Progenitor cell of endocrine pancreas (in vitro differentiated cells): ENCODE results near the gene TXN2. TPM values are rescaled to one million over a fixed set of nuclear protein-coding genes. Genes with fewer than 3 reads are reported as not detected.
"Not testable (repeated sequence)": the region's sequence is repeated elsewhere in the genome, so short reads cannot be mapped to it uniquely, and the experiment has no call there.

Experiments
- DNase-seq: peaks from one replicate; pipeline ENCODE4 v3.0.0; 2021; ENCODE audit warnings: low spot score; ENCODE audit not compliant: unreplicated experiment
- H3K27ac Mint-ChIP-seq: 2 replicates; pipeline ENCODE4 v1.8.0; 2021; ENCODE audit warnings: mild to moderate bottlenecking, moderate library complexity, mixed read lengths
- H3K27me3 Mint-ChIP-seq: 2 replicates; pipeline ENCODE4 v1.8.0; 2021; ENCODE audit warnings: mixed read lengths
- H3K36me3 Mint-ChIP-seq: 2 replicates; pipeline ENCODE4 v1.8.0; 2022; ENCODE audit warnings: mixed read lengths; ENCODE audit not compliant: insufficient read depth
- H3K4me1 Mint-ChIP-seq: 2 replicates; pipeline ENCODE4 v1.8.0; 2021; ENCODE audit warnings: low read depth, mixed read lengths
- H3K4me3 Mint-ChIP-seq: 2 replicates; pipeline ENCODE4 v1.8.0; 2021; ENCODE audit warnings: low read depth, mild to moderate bottlenecking, moderate library complexity, mixed read lengths
- H3K9me3 Mint-ChIP-seq: 2 replicates; pipeline ENCODE4 v1.8.0; 2021; ENCODE audit warnings: low read depth, mixed read lengths
- CTCF ChIP-seq: fragments of 200-600 bp; sonication (generic); IDR thresholded peaks from one replicate; pipeline ENCODE4 v1.5.0; 2021; ENCODE audit warnings: antibody characterized with exemption, mild to moderate bottlenecking; ENCODE audit not compliant: unreplicated experiment
- total RNA-seq: library from RNA; stranded (reverse); gene quantifications from 2 replicates; pipeline ENCODE4 v1.2.1, GENCODE V29; 2021

The TXN2 gene
- total RNA-seq, 1 donor from 2014 or later, result 59.6 TPM

DNA sequence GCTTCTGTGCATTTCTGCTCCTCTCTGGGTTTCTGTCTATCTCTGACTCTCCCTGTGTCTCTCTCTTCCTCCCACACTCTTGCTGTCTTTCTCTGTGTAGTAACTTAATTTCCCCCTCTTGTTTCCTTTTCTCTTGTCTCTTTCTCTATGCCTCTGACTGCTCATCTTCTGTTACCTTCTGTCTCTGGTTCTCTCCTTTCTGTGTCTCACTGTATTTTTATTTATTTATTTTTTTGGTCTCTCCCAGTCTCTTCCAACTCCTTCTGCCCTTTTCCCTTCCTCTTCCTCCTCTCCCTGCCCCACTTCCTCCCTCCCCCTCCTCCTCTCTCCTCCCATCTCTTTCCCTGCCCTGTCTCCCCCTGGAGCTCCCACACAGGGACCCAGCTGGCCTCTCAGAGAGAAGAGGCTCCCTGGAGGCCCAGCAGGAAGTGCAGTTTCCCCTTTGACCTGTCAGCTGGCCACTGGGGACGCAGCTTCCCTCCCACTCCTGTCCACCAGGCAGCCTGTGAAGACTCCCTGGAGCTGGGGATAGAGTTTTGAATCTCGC is 55.4 kb downstream of the TXN2 start:
- no peak for TF ChIP-seq CTCF
- Mint-ChIP-seq H3K27ac (peak overlapping the region; percentile 87), H3K9me3 (no peaks in the 10 kb centered on the region), H3K4me1 (peaks cover 6% of the 10 kb centered on the region), H3K4me3 (no peak overlapping the region), H3K27me3 (no peaks in the 10 kb centered on the region), H3K36me3 (no peaks in the 10 kb centered on the region)
- DNase-seq, result no peak

GRCh38 chr22:36424901-36425579 is 56.4 kb downstream of the TXN2 start:
- H3K36me3 Mint-ChIP-seq, result no peaks in the 10 kb centered on the region
- DNase-seq, result no peak
- no peaks in the 10 kb centered on the region for H3K9me3 Mint-ChIP-seq
- peaks cover 9% of the 10 kb centered on the region for H3K4me1 Mint-ChIP-seq
- no peaks in the 10 kb centered on the region for H3K27me3 Mint-ChIP-seq
- peak overlapping the region; percentile 52 for H3K27ac Mint-ChIP-seq
- no peak for TF ChIP-seq CTCF
- no peak overlapping the region for H3K4me3 Mint-ChIP-seq

- H3K9me3 Mint-ChIP-seq, H3K4me3 Mint-ChIP-seq, DNase-seq, H3K36me3 Mint-ChIP-seq, H3K27ac Mint-ChIP-seq, H3K27me3 Mint-ChIP-seq: not testable (repeated sequence)
- peaks cover 11% of the 10 kb centered on the region for H3K4me1 Mint-ChIP-seq
Measured at GRCh38 chr22:36424466-36424865, 57.0 kb downstream of the TXN2 start.

- no peak for TF ChIP-seq CTCF
- no peaks in the 10 kb centered on the region for H3K9me3 Mint-ChIP-seq
- no peaks in the 10 kb centered on the region for H3K36me3 Mint-ChIP-seq
- H3K4me3 Mint-ChIP-seq, result no peak overlapping the region
- no peak for DNase-seq
- no peaks in the 10 kb centered on the region for H3K27me3 Mint-ChIP-seq
- peak overlapping the region; percentile 37 for H3K27ac Mint-ChIP-seq
- H3K4me1 Mint-ChIP-seq, result peaks cover 15% of the 10 kb centered on the region
Measured at GRCh38 chr22:36423461-36424404, 57.7 kb downstream of the TXN2 start.

- Mint-ChIP-seq H3K9me3 (no peaks in the 10 kb centered on the region), H3K36me3 (no peaks in the 10 kb centered on the region), H3K4me3 (no peak overlapping the region), H3K27ac (no peak overlapping the region), H3K4me1 (peaks cover 15% of the 10 kb centered on the region), H3K27me3 (no peaks in the 10 kb centered on the region)
- no peak for DNase-seq
- no peak for TF ChIP-seq CTCF
Measured at GRCh38 chr22:36422287-36423014, 59.0 kb downstream of the TXN2 start.
